H4 (cell line): Measurements from ENCODE around the gene SUPT6H. TPM values are rescaled to one million over a fixed set of nuclear protein-coding genes. Genes with fewer than 3 reads are reported as not detected.
"Not testable (repeated sequence)": the region's sequence is repeated elsewhere in the genome, so short reads cannot be mapped to it uniquely, and the experiment has no call there.

Experiments
- DNase-seq: peaks from one replicate; pipeline ENCODE4 v3.0.0-alpha.2; 2015; ENCODE audit warnings: low spot score
- total RNA-seq: library from RNA; depleted of rRNA; stranded (reverse); fragments of >200 nt; shearing (Covaris generic); gene quantifications from 2 replicates; pipeline ENCODE4 v1.2.3, GENCODE V29; 2014

Gene SUPT6H
- total RNA-seq, 1 experiment from 2014 or later = 26.0 TPM

GRCh38 chr17:28735913-28736769, 74.1 kb downstream of the SUPT6H start:
- DNase-seq = not testable (repeated sequence)

GRCh38 chr17:28737316-28737715, 75.3 kb downstream of the SUPT6H start:
- DNase-seq = no peak

- no peak for DNase-seq
These were observed 76.0 kb downstream of the SUPT6H start for GRCh38 chr17:28737770-28738679.

GRCh38 chr17:28738680-28739384, 76.8 kb downstream of the SUPT6H start:
- DNase-seq = no peak

- DNase-seq = no peak
These were observed 78.7 kb downstream of the SUPT6H start for GRCh38 chr17:28740406-28741357.

- no peak for DNase-seq
These were observed 79.6 kb downstream of the SUPT6H start for GRCh38 chr17:28741358-28742349.

GRCh38 chr17:28743243-28744103, 81.5 kb downstream of the SUPT6H start, which contains the start of gene TRAF4:
Gene TRAF4, plus strand, starts transcription at chr17:28744011. Its CDS starts 102 bp downstream, at chr17:28744113.
- DNase-seq = peak; percentile 92

GRCh38 chr17:28744104-28744971, 82.3 kb downstream of the SUPT6H start:
- DNase-seq = no peak

- no peak for DNase-seq
These were observed 83.2 kb downstream of the SUPT6H start for GRCh38 chr17:28744972-28745785.

- DNase-seq = no peak
These were observed 83.9 kb downstream of the SUPT6H start for GRCh38 chr17:28745786-28746411.

GRCh38 chr17:28746611-28747050, 84.6 kb downstream of the SUPT6H start:
- DNase-seq = no peak

- no peak for DNase-seq
These were observed 85.2 kb downstream of the SUPT6H start for GRCh38 chr17:28747051-28747691.

GRCh38 chr17:28747801-28748750, 86.1 kb downstream of the SUPT6H start:
- DNase-seq = no peak

- no peak for DNase-seq
These were observed 87.0 kb downstream of the SUPT6H start for GRCh38 chr17:28748852-28749515.
